Left colon (tissue), 2 donors: ENCODE data around the gene RNF151. TPM values are rescaled to one million over a fixed set of nuclear protein-coding genes. Genes with fewer than 3 reads are reported as not detected.
A peak's percentile ranks its signal among the peaks of the same experiment; 100 is the strongest.

Source experiments
- ATAC-seq: fragments of 200-7000 bp; cut with Tn5 transposase; one replicate; pipeline ENCODE4 v1.9.1; 2020; ENCODE audit warnings: mild to moderate bottlenecking, moderate library complexity
- DNase-seq, 2 donors: peaks; one replicate each; pipeline ENCODE4 v3.0.0-alpha.2; 2020
- intact Hi-C, 2 donors: fragments of 100-400 bp; cut with DNase I in 1 of 2; cut with micrococcal nuclease in 1 of 2; formaldehyde crosslinking; loops; one replicate each; pipeline versions ENCODE4 v1.11.2 to v1.14.0; 2022; cut with DNase I, micrococcal nuclease
- total RNA-seq, 2 donors: library from RNA; stranded (reverse); fragmentation: NEBNext Ultra II Directional; extraction: Animal tissue kit (Norgen Biotek cat#: 25700); gene quantifications; one replicate each; pipeline ENCODE4 v1.2.1, GENCODE V29; 2021
- donor health status: DM: no; HTN: no; CAD: no.
- donor health status: DM: yes; HTN: yes; CAD: no.

Gene RNF151
- total RNA-seq, 2 donors from 2014 or later, result not detected

GRCh38 chr16:2013527-2013926 is 46.9 kb downstream of the RNF151 start:
- no peak for DNase-seq
- no peak for ATAC-seq
- intact Hi-C loops, result no loop called here

- ATAC-seq (peak; percentile 87), DNase-seq (peak; percentile 74 to 84)
- intact Hi-C loops, result no loop called here
These were observed 48.7 kb downstream of the RNF151 start for GRCh38 chr16:2015117-2015946.

- ATAC-seq (peak; percentile 35), DNase-seq (peak in 1 of 2 donors; percentile 27)
- intact Hi-C loops, result no loop called here
These were observed 49.2 kb downstream of the RNF151 start for GRCh38 chr16:2015947-2016208.

- intact Hi-C loops, result no loop called here
- DNase-seq (no peak), ATAC-seq (no peak)
These were observed 49.8 kb downstream of the RNF151 start for GRCh38 chr16:2016407-2016922.

Other genes with a start within 250 kb of the RNF151 start
- gene NME3, start 195.3 kb upstream of the RNF151 start, total RNA-seq, result 10 to 100 TPM; 59.5 to 62.9 TPM
- gene EME2, start 194.0 kb upstream of the RNF151 start, total RNA-seq, result 10 to 100 TPM; 22.1 to 34.9 TPM
- 100 to 1,000 TPM; 103 to 133 TPM for gene MRPS34, start 193.7 kb upstream of the RNF151 start, total RNA-seq
- gene SPSB3, start 184.3 kb upstream of the RNF151 start, total RNA-seq, result 10 to 100 TPM; 37.9 to 49.1 TPM
- gene NUBP2, start 183.9 kb upstream of the RNF151 start, total RNA-seq, result 10 to 100 TPM; 29.4 to 34.4 TPM
- 1 to 10 TPM in 1 of 2 donors, under 1 TPM in 1; 0.58 to 1.3 TPM for gene IGFALS, start 173.2 kb upstream of the RNF151 start, total RNA-seq
- gene HAGH, start 140.0 kb upstream of the RNF151 start, total RNA-seq, result 10 to 100 TPM; 64.5 to 85.0 TPM
- 10 to 100 TPM; 60.0 to 66.9 TPM for gene FAHD1, start 139.7 kb upstream of the RNF151 start, total RNA-seq
- not detected for gene MEIOB, start 94.7 kb upstream of the RNF151 start, total RNA-seq
- gene HS3ST6, start 48.4 kb upstream of the RNF151 start, total RNA-seq, result 10 to 100 TPM in 1 of 2 donors, under 1 TPM in 1; 0.31 to 11.8 TPM
- gene MSRB1, start 23.7 kb upstream of the RNF151 start, total RNA-seq, result 10 to 100 TPM; 46.0 to 46.6 TPM
- gene RPL3L, start 12.2 kb upstream of the RNF151 start, total RNA-seq, result not detected
- 100 to 1,000 TPM; 224 to 273 TPM for gene NDUFB10, start 7.3 kb upstream of the RNF151 start, total RNA-seq
- 1,000 to 10,000 TPM; 1,705 to 1,742 TPM for gene RPS2, start 2.0 kb upstream of the RNF151 start, total RNA-seq
- gene TBL3, start 5.2 kb downstream of the RNF151 start, total RNA-seq, result 10 to 100 TPM; 22.0 to 23.6 TPM
- 10 to 100 TPM; 34.6 to 49.0 TPM for gene NOXO1, start 14.6 kb downstream of the RNF151 start, total RNA-seq
- 10 to 100 TPM; 73.7 to 82.3 TPM for gene GFER, start 17.3 kb downstream of the RNF151 start, total RNA-seq
- 1 to 10 TPM; 1.6 to 3.0 TPM for gene SYNGR3, start 23.1 kb downstream of the RNF151 start, total RNA-seq
- gene ZNF598, start 43.0 kb downstream of the RNF151 start, total RNA-seq, result 10 to 100 TPM; 45.8 to 52.8 TPM
- gene NPW, start 52.9 kb downstream of the RNF151 start, total RNA-seq, result 1 to 10 TPM; 1.9 to 2.5 TPM
- 10 to 100 TPM; 69.3 to 73.7 TPM for gene NHERF2, start 60.0 kb downstream of the RNF151 start, total RNA-seq
- 10 to 100 TPM; 27.3 to 29.5 TPM for gene NTHL1, start 81.0 kb downstream of the RNF151 start, total RNA-seq
- gene TSC2, start 81.1 kb downstream of the RNF151 start, total RNA-seq, result 100 to 1,000 TPM; 115 to 118 TPM
- gene PKD1, start 169.0 kb downstream of the RNF151 start, total RNA-seq, result 10 to 100 TPM; 75.1 to 76.7 TPM
- gene RAB26, start 181.8 kb downstream of the RNF151 start, total RNA-seq, result 10 to 100 TPM; 24.9 to 27.2 TPM
- 10 to 100 TPM; 94.5 to 99.8 TPM for gene TRAF7, start 188.9 kb downstream of the RNF151 start, total RNA-seq
- under 1 TPM; 0.11 to 0.15 TPM for gene CASKIN1, start 229.7 kb downstream of the RNF151 start, total RNA-seq
- gene MLST8, start 238.6 kb downstream of the RNF151 start, total RNA-seq, result 10 to 100 TPM; 26.7 to 31.4 TPM
- gene BRICD5, start 244.0 kb downstream of the RNF151 start, total RNA-seq, result 10 to 100 TPM in 1 of 2 donors, 1 to 10 TPM in 1; 6.1 to 14.4 TPM
- gene PGP, start 248.0 kb downstream of the RNF151 start, total RNA-seq, result 10 to 100 TPM; 16.3 to 24.3 TPM